ENCODE data around the gene FARS2.

GRCh38 chr6:5672581-5673011 lies 411.3 kb downstream of the FARS2 start:
- TF ChIP-seq CTCF (conservative IDR thresholded peaks at IDR 0.05; ENCODE audit: low read depth, low read length): no peak
- no peak for TF ChIP-seq EZH2 (IDR thresholded peaks at IDR 0.05; ENCODE audit: borderline replicate concordance, low read depth, low read length, poor library complexity, severe bottlenecking)

Data from A673 (cell line).